Uterine smooth muscle cell (primary cell): ENCODE measurements around the gene TTC14. TPM values are rescaled to one million over a fixed set of nuclear protein-coding genes. Genes with fewer than 3 reads are reported as not detected.

Experiments used
- total RNA-seq: library from RNA; depleted of rRNA; stranded (reverse); fragments of >200 nt; gene quantifications from 2 replicates; pipeline ENCODE4 v1.2.3, GENCODE V29; 2014

Gene TTC14
- 47.3 and 68.9 TPM in 2 replicates for total RNA-seq

GRCh38 chr3:180601688-180602666 lies at the start of gene TTC14:
TSS of gene TTC14 (plus strand) at chr3:180602163. CDS start at chr3:180602262, 99 bp downstream.

Other genes starting within 250 kb of the TTC14 start
- gene CCDC39, start 77.3 kb downstream of the TTC14 start, total RNA-seq: 0.12 TPM in 1 of 2 replicates, not detected in the other